HG03108 (cell line): ENCODE measurements around the gene RBL2.
A peak's percentile ranks its signal among the peaks of the same experiment; 100 is the strongest.
"Not testable (repeated sequence)": the region's sequence is repeated elsewhere in the genome, so short reads cannot be mapped to it uniquely, and the experiment has no call there.

Experiments used
- ATAC-seq: cut with Tn5 transposase; IDR thresholded peaks from one replicate; pipeline ENCODE4 v1.9.1; 2021; ENCODE audit warnings: moderate library complexity; ENCODE audit not compliant: unreplicated experiment

Gene RBL2, protein sequence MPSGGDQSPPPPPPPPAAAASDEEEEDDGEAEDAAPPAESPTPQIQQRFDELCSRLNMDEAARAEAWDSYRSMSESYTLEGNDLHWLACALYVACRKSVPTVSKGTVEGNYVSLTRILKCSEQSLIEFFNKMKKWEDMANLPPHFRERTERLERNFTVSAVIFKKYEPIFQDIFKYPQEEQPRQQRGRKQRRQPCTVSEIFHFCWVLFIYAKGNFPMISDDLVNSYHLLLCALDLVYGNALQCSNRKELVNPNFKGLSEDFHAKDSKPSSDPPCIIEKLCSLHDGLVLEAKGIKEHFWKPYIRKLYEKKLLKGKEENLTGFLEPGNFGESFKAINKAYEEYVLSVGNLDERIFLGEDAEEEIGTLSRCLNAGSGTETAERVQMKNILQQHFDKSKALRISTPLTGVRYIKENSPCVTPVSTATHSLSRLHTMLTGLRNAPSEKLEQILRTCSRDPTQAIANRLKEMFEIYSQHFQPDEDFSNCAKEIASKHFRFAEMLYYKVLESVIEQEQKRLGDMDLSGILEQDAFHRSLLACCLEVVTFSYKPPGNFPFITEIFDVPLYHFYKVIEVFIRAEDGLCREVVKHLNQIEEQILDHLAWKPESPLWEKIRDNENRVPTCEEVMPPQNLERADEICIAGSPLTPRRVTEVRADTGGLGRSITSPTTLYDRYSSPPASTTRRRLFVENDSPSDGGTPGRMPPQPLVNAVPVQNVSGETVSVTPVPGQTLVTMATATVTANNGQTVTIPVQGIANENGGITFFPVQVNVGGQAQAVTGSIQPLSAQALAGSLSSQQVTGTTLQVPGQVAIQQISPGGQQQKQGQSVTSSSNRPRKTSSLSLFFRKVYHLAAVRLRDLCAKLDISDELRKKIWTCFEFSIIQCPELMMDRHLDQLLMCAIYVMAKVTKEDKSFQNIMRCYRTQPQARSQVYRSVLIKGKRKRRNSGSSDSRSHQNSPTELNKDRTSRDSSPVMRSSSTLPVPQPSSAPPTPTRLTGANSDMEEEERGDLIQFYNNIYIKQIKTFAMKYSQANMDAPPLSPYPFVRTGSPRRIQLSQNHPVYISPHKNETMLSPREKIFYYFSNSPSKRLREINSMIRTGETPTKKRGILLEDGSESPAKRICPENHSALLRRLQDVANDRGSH

DNA sequence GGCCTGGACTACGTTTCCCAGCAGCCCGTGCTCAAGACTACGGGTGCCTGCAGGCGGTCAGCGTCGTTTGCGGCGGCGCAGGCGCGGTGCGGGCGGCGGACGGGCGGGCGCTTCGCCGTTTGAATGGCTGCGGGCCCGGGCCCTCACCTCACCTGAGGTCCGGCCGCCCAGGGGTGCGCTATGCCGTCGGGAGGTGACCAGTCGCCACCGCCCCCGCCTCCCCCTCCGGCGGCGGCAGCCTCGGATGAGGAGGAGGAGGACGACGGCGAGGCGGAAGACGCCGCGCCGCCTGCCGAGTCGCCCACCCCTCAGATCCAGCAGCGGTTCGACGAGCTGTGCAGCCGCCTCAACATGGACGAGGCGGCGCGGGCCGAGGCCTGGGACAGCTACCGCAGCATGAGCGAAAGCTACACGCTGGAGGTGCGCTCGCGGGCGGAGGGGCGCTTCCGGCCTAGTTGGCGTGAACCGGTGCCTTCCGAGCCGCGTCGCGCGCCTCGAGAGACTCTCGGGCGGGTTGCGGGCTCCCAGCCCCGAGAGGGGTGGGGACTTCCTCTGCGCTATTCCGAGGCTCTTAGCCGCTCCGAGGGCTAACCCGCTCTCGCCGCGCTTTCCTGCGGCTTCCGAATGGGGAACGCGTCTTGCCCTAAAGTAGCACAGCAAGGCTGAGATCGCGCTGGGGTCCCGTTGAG lies at the start of gene RBL2:
TSS of gene RBL2 (plus strand) at position 95 of the 689 bp plus-strand sequence. CDS start at position 181, 86 bp downstream.
- ATAC-seq: peak; percentile 82

DNA sequence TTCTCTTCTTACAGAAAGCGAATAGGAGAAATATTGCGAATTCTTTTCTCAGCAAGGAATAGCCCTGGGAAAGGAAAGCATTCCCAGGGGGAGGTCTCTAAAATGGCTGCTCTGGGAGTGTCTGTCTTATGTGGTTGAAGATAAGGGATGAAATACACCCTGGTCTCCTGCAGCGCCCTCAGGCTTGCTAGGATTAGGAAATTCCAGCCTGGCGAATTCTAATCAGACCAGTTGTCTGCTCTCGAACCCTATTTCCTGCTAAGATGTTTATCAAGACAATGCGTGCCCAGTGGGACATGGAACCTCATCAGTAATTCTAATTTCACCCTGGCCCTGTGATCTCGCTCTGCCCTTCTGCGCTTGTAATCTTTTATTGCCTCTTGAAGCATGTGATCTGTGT lies 49.7 kb upstream of the RBL2 start:
- ATAC-seq: not testable (repeated sequence)

DNA sequence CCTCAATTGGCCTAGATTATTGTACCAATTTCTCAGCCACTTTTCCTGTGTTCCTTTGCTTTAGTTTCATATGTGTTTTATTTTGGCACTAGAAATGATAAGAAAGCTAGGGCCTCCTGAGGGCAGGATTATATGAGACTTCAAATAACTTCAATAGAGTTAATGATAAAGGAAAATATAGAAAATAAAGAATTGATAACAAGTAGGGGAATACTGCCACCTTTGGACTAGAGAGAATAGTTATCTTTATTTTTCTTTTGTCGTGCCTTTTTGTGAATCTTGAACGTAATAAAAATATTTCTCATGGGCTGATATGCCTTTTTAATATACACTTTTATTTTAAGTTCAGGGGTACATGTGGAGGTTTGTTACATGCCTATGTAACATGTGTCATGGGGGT lies 29.3 kb upstream of the RBL2 start:
- ATAC-seq: no peak

DNA sequence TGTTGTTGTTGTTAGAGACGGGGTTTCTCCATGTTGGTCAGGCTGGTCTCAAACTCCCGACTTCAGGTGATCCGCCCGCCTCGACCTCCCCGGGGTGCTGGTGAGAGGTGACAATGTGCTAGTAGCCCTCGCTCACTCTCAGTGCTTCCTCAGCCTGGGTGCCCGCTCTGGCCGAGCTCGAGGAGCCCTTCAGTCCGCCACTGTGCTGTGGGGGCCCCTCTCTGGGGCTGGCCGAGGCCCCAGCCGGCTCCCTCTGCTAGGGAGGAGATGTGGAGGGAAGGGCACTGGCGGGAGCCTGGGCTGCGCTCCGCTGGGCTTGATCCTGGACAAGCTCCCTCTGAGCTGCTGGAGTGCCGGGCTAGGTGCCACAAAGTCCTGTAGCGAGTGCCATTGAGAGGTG lies 21.7 kb upstream of the RBL2 start:
- no peak for ATAC-seq

DNA sequence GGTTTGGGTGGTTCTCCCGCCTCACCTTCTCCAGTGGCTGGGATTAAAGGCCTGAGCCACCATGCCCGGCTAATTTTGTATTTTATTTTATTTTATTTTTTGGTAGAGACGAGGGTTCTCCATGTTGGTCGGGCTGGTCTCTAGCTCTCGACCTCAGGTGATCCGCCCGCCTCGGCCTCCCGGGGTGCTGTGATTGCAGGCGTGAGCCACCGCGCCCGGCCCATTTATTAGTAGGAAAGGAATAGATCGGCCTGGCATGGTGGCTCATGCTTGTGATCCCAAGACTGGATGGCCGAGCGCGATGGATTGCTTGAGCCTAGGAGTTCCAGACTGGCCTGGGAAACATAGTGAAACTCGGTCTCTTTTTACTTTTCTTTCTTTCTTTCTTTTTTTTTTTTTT lies 20.4 kb upstream of the RBL2 start:
- ATAC-seq: no peak

DNA sequence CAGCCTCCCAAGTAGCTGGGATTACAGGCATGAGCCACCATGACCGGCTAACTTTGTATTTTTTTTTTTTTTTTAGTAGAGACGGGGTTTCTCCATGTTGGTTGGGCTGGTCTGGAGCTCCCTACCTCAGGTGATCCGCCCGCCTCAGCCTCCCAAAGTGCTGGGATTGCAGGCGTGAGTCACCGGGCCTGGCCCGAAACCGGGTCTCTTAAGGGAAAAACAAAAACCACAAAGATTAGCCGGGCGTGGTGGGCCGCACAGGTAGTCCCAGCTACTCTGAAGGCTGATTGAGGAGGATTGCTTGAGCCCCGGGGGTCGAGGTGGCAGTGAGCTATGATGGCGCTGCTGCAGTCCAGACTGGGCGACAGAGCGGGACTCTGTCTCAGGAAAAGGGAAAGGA lies 19.9 kb upstream of the RBL2 start:
- ATAC-seq: no peak

DNA sequence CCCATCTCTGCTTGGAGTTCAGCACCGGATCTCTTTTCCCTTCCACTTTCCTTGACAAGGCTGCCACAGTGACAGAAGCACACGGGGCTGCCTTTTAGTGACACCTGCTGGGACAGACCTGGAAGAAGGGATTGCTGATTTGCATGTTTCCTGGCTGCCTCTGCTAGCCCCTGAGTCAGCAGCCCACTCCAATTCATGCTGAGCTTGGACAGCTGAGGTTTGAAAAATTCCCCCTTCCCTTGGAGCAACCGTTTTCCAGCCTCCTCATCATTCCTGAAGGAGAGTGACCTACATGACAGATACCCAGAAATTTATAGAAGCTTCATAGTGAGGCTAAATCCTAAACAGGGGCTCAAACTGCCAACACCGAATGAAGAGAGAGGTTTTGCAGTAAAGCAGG lies 18.8 kb upstream of the RBL2 start:
- no peak for ATAC-seq

DNA sequence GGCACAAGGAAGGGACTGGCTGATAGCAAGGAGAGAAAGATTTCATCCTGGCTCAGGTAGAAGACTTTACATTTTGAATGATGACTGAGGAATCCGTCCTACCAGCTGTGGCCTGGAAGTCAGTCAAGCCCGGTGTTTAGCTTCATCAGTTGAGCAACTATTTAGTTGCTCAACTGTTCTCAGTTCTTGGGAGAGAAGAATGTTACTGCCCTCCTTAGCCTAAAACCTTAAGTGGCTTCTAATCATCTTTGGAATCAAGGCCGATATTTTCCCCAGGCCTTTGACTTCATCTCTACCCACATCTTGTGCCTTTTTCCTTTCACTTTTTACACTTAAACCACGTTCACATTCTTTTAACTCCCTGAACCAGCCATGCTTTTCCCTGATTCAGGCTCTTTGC lies 17.3 kb upstream of the RBL2 start:
- ATAC-seq: no peak

DNA sequence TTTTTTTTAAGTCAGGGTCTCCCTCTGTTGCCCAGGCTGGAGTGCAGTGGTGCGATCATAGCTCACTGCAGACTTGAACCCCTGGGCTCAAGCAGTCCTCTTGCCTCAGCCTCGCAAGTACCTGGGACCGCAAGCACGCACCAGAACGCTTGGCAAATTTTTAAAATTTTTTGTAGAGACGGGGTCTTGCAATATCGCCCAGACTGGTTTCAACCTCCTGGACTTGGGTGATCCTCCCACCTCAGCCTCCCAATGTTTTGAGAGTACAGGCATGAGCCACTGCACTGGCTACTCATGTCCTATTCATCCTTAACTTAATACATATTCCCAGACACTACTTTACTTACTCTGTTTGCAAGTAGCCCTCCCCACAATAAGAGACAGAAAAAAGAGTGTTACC lies 16.3 kb upstream of the RBL2 start:
- ATAC-seq: no peak

DNA sequence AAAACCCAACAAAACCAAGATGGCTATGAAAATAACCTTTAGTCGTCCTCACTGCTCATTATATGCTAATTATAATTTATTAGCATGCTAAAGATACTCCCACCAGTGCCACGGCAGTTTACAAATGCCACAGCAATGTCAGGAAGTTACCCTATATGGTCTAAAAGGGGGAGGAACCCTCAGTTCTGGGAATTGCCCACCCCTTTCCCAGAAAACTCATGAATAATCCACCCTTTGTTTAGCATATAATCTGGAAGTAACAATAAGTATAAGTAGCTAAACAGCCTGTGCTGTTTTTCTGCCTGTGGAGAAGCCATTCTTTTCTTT lies 14.9 kb upstream of the RBL2 start:
- not testable (repeated sequence) for ATAC-seq

DNA sequence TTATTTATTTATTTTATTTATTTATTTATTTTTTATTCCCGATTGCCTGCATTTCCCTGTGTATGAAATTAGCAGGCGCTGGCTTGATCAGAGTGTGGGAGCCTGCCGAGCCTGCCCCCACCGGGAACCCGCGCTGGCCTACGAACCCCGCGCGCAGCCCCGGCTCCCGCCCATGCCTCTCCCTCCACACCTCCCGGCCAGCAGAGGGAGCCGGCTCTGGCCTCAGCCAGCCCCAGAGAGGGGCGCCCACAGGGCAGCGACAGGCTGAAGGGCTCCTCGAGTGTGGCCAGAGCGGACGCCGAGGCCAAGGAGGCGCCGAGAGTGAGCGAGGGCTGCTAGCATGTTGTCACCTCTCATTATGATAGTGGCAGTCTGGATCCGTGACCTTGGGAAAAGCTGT lies 13.0 kb upstream of the RBL2 start:
- no peak for ATAC-seq

DNA sequence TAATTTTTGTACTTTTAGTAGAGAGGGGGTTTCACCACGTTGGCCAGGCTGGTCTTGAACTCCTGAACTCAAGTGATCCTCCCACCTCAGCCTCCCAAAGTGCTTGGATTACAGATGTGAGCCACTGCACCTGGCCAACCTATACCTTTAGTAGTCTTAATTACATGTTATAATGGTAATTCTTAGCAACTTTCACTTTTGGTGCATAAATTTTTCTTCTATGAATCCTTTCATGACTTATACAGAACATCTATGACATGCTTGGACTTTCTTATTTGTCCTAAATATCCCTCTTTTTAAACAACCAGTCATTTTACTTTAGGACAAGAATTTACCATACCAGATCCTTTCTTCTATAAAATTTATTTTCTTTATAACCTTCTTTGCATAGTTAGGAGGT lies 10.3 kb upstream of the RBL2 start:
- not testable (repeated sequence) for ATAC-seq

DNA sequence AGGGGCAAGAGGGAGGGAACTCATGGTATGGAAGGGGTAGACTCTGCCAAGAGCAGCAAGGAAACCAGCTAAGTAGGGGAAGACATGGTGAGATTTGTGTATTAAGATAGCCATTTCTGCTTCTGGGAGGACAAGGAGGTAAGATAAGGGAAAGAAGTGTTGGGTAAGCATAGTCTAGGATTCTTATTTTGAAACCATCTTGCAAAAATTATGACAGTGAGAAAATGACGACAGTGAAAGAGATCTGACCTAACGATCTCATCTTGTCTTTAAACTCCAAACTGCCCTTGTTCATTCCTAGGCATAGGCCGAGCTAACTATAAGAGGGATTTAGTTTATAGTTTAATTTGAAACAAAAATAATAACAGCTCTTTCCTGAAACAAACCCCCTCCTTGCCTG lies 5.6 kb upstream of the RBL2 start:
- no peak for ATAC-seq

DNA sequence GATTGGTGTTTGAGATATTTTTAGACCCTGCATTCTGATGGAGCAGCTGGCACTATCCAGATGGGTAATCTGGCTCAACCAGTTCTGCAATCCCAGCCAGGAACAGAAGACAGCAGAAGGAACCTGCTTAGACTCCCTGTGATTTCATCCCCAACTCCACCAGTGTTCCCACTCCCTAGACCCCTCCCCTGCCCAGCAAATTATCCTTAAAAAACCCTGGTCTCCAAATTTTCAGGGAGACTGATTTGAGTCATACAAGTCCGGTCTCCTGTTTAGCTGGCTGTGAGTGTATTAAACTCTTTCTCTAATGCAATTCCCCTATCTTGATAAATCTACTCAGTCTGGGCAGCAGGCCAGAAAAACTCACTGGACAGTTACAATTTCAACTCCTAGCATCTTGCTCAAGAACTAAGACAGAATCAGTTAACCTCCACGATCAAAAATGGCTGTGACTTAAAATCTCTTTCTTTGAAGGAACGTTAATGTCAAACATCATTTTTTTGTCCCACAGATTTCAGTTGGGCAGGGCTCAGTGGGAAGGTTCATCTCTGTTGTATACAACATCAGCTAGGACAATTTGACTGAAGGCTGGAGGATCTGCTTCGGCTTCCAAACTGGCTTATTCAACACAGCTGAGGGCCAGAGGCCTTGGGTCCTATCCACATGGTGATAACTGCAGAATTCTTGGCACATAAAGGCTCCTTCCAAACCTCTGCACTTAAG lies 4.9 kb upstream of the RBL2 start:
- no peak for ATAC-seq

DNA sequence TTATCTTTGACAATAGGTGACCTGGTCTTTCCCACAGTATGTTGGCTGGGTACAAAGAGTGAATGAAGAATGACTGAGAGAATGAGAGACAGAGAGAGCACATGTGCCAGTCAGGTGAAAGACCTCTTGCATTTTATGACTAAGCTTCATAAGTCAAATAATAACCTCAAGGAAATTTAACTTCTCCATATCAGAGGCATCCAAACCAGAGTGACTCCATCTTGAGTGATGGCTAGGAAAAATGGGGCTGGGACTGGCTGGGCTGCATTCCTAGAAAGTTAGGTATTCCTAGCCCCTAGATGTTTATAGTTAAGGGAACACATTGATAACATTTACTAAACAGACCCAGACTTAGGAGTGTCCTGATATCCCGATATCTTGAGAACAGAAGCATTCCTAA lies 3.9 kb upstream of the RBL2 start:
- no peak for ATAC-seq

DNA sequence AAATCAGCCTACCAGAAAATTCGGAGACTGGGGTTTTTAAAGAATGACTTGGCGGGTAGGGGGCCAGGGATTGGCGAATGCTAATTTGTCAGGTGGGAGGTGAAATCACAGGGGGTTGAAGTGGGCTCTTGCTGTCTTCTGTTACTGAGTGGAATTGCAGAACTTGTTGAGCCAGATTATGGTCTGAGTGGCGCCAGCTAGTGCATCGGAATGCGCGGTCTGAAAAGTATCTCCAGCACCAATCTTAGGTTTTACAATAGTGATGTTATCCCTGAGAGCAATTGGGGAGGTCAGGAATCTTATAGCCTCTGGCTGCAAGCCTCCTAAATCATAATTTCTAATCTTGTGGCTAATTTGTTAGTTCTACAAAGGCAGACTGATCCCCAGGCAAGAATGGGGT lies 762 bp upstream of the RBL2 start:
- no peak for ATAC-seq

DNA sequence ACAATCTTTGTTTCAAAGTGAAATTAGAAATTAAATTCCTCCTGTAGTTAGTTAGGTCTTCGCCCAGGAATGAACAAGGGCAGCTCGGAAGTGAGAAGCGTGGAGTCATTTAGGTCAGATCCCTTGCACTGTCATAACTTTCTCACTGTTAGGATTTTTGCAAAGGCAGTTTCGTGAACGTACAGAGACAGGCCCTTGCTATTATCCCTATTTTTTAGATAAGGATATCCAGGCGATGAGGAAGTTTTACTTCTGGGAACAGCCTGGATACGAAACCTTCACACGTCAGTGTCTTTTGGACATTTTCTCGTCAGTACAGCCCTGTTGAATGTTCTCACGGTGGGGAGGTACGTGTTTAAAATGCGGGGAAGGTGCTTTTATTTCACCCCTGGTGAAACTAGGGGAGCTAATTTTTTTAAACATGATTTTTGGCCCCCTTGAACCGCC lies 318 bp upstream of the RBL2 start:
- ATAC-seq: no peak

DNA sequence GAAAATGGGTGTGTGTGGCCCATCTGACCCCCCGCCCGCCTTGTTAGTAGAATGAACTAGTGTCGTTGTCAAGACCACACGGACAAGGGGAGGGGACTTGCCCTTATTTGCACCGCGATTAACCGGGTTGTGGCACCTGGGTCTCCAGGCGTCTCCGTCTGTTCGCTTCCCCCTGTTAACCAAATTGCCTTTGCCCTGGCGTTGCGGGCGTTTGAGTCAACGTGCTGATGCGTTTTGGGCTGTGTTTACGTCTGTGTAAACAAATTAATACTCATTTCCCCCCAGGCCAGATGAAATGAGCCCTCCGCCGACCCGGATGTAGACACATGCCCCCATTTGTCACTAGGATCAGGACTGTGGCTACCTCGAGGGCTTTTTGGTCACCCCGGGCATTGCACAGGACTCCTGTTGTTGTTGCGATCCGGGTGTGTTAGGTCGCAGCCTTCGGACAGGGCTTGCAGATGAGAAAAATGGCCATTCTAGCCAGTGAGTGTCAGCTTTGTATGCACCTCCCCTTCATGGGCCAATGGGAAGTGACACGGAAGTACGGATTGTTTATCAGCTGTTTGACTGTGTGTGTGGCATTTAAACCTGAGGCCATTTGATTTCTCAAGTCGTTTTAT lies 906 bp downstream of the RBL2 start:
- peak; percentile 83 for ATAC-seq

DNA sequence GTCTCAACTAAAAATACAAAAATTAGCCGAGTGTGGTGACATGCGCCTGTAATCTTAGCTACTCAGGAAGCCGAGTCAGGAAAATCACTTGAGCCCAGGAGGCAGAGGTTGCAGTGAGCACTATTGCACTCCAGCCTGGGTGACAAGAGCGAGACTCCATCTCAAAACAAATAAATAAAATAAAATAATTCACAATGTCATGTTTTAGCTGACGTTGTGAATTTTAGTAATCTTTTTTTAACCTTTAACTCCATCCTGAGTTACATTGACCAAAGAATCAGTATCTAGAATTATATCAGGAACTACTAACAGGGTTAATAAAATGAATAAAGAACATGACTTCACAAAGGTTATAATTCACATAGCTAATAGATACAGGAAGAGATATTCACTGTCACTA lies 5.9 kb downstream of the RBL2 start:
- ATAC-seq: no peak

DNA sequence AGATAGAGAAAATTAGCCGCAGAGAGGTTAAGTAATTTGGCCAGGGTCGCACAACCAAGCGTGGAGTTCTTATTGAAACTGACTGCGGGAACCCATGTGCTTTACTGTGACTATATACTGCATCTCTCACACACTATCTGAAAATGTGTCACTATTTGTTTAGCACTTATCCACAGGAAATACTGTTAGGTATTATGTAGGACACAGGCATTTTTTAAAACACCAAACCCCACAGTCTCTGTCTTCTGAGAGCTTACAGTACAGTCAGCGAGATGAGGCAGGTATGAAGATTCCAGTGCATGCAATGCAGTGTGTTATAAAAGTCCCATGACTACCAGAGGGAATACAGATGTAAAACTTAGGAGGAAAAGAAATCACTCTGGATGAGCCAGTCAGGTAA lies 11.3 kb downstream of the RBL2 start:
- no peak for ATAC-seq
